NCI-H2196 (cell line): ENCODE measurements around the gene RPP14.

Experiments
- DNase-seq: peaks from one replicate; lab custom pipeline; 2025; ENCODE audit not compliant: unreplicated experiment; lab: John Stamatoyannopoulos, UW

The RPP14 gene

GRCh38 chr3:58291671-58292338, 14.2 kb upstream of the RPP14 start:
- DNase-seq, result no peak

GRCh38 chr3:58292866-58293265, 13.2 kb upstream of the RPP14 start:
- no peak for DNase-seq

GRCh38 chr3:58293516-58293915, 12.5 kb upstream of the RPP14 start:
- DNase-seq, result no peak

- no peak for DNase-seq
These were observed 9.8 kb upstream of the RPP14 start for GRCh38 chr3:58296269-58296668.

GRCh38 chr3:58296843-58297242, 9.2 kb upstream of the RPP14 start:
- no peak for DNase-seq

GRCh38 chr3:58298190-58298589, 7.9 kb upstream of the RPP14 start:
- no peak for DNase-seq

GRCh38 chr3:58299075-58299474, 7.0 kb upstream of the RPP14 start:
- DNase-seq, result no peak

GRCh38 chr3:58299839-58300516, 6.1 kb upstream of the RPP14 start:
- DNase-seq, result no peak

GRCh38 chr3:58307639-58308215, 1.7 kb downstream of the RPP14 start:
- peak; percentile 5 for DNase-seq

GRCh38 chr3:58308728-58309127, 2.7 kb downstream of the RPP14 start:
- DNase-seq, result peak; percentile 4

- DNase-seq, result no peak
These were observed 11.8 kb downstream of the RPP14 start for GRCh38 chr3:58317811-58318210.

- DNase-seq, result no peak
These were observed 15.7 kb downstream of the RPP14 start for GRCh38 chr3:58321791-58322190.

- no peak for DNase-seq
These were observed 16.7 kb downstream of the RPP14 start for GRCh38 chr3:58322793-58323192.

GRCh38 chr3:58323529-58324390, 17.7 kb downstream of the RPP14 start:
- no peak for DNase-seq

- DNase-seq, result no peak
These were observed 18.6 kb downstream of the RPP14 start for GRCh38 chr3:58324391-58325390.

- DNase-seq, result no peak
These were observed 19.5 kb downstream of the RPP14 start for GRCh38 chr3:58325525-58325992.

GRCh38 chr3:58326267-58326900, 20.3 kb downstream of the RPP14 start:
- DNase-seq, result no peak

- DNase-seq, result no peak
These were observed 23.3 kb downstream of the RPP14 start for GRCh38 chr3:58329150-58329921.

- no peak for DNase-seq
These were observed 23.9 kb downstream of the RPP14 start for GRCh38 chr3:58329922-58330413.
